Upper lobe of left lung (tissue), 6 donors: ENCODE measurements around the gene CD274. TPM values are rescaled to one million over a fixed set of nuclear protein-coding genes. Genes with fewer than 3 reads are reported as not detected.
"Not testable (repeated sequence)": the region's sequence is repeated elsewhere in the genome, so short reads cannot be mapped to it uniquely, and the experiment has no call there.

Experiments used
- ATAC-seq, 2 donors: fragments of 200-7000 bp; cut with Tn5 transposase; one replicate each; pipeline ENCODE4 v1.9.1; 2022; ENCODE audit warnings: mild to moderate bottlenecking in 2 of 2, moderate library complexity in 2 of 2; ENCODE audit not compliant: low FRiP score in 2 of 2
- DNase-seq, 2 donors: peaks; one replicate each; pipeline ENCODE4 v3.0.0-alpha.2; 2019 to 2020
- H3K27ac ChIP-seq, 4 donors: fragments of 200-600 bp; sonication (generic); one replicate each; pipeline ENCODE4 v1.5.1; 2016 to 2019
- H3K27me3 ChIP-seq, 4 donors: fragments of 200-600 bp; sonication (generic); one replicate each; pipeline ENCODE4 v1.5.1; 2017 to 2019
- H3K36me3 ChIP-seq, 4 donors: fragments of 200-600 bp; sonication (generic); one replicate each; pipeline ENCODE4 v1.5.1; 2016 to 2019
- H3K4me1 ChIP-seq, 4 donors: fragments of 200-600 bp; sonication (generic); one replicate each; pipeline ENCODE4 v1.5.1; 2018 to 2019
- H3K4me3 ChIP-seq, 4 donors: fragments of 200-600 bp; sonication (generic); one replicate each; pipeline ENCODE4 v1.5.1; 2017 to 2019; ENCODE audit warnings: mild to moderate bottlenecking in 2 of 4, moderate library complexity in 1 of 4
- H3K9me3 ChIP-seq, 4 donors: fragments of 200-600 bp; sonication (generic); one replicate each; pipeline ENCODE4 v1.5.1; 2018 to 2019
- EP300 ChIP-seq, 4 donors: sonication (generic); formaldehyde crosslinking; IDR thresholded peaks; one replicate each; pipeline ENCODE4 v1.5.1; 2017; ENCODE audit warnings: antibody characterized with exemption in 4 of 4, control low read depth in 2 of 4
- POLR2A ChIP-seq, 4 donors: fragments of 450-650 bp; IDR thresholded peaks; one replicate each; pipeline ENCODE4 v1.5.1; 2016 to 2017; ENCODE audit warnings: antibody characterized with exemption in 4 of 4, mild to moderate bottlenecking in 2 of 4
- POLR2AphosphoS5 ChIP-seq, 2 donors: sonication (generic); formaldehyde crosslinking; IDR thresholded peaks; one replicate each; pipeline ENCODE4 v1.5.1; 2017; ENCODE audit warnings: antibody characterized with exemption in 2 of 2
- WGBS, 2 donors: methylation state at CpG; one replicate each; pipeline ENCODE4 v1.1.5; 2017 to 2018; 5-methylcytosine and 5-hydroxymethylcytosine counted together
- total RNA-seq, 6 donors: library from RNA; depleted of rRNA in 4 of 6; stranded (reverse); fragments of >200 nt in 4 of 6; gene quantifications; one replicate each; pipeline versions ENCODE4 v1.1.0 to v1.2.1, GENCODE V29; 2016 to 2021
- TF ChIP-seq, protein P1 (sequence below), 6 experiments: fragments of 450-650 bp in 4 of 6; fragments of 200-600 bp in 2 of 6; sonication (generic) in 2 of 6; IDR thresholded peaks; one replicate each; pipeline ENCODE4 v1.5.1; 2016 to 2019; ENCODE audit warnings: antibody characterized with exemption in 6 of 6
- donor health status: DM: no; HTN: no; CAD: no; lungs with moderate emphysema.
- donor health status: DM: no; HTN: yes; CAD: no; lungs with severe emphysema.

Gene CD274
- total RNA-seq, 6 donors from 2014 or later: 11.6 to 20.8 (median 14.4) TPM

DNA sequence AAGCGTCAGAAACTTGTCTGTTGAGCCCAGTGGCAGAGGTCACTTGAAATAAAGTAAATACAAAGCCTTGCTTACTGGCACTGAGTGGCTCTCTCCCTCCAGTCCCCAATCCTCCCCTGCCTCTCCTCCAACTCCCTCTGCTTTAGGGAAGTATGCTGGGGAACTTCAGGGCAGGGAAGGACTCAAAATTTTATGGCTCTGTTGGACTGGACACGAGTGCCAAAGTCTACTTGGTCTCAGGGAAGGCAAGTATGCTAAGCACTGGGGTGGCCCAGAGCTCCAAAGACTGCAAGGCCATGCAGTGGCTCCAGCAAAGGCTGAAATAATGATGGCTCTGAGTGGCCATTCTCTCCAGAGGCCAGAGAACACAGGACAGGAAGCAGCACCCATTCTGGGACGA is 22.2 kb upstream of the CD274 start:
- TF ChIP-seq EP300 (IDR thresholded peaks at IDR 0.05) (no peak), POLR2AphosphoS5 (IDR thresholded peaks at IDR 0.05) (no peak), POLR2A (IDR thresholded peaks at IDR 0.05) (no peak)
- no peaks in the 10 kb centered on the region for H3K4me1 ChIP-seq
- ATAC-seq (no peak), DNase-seq (no peak)
- H3K27me3 ChIP-seq: no peaks in the 10 kb centered on the region
- H3K27ac ChIP-seq: no peak overlapping the region
- no peaks in the 10 kb centered on the region for H3K9me3 ChIP-seq
- peaks cover 0 to 15% (median 0%) of the 10 kb centered on the region in 4 donors for H3K36me3 ChIP-seq
- 65 to 74% methylated on average over 3 of the region's 3 CpGs for WGBS, 2 donors
- H3K4me3 ChIP-seq: no peak overlapping the region

DNA sequence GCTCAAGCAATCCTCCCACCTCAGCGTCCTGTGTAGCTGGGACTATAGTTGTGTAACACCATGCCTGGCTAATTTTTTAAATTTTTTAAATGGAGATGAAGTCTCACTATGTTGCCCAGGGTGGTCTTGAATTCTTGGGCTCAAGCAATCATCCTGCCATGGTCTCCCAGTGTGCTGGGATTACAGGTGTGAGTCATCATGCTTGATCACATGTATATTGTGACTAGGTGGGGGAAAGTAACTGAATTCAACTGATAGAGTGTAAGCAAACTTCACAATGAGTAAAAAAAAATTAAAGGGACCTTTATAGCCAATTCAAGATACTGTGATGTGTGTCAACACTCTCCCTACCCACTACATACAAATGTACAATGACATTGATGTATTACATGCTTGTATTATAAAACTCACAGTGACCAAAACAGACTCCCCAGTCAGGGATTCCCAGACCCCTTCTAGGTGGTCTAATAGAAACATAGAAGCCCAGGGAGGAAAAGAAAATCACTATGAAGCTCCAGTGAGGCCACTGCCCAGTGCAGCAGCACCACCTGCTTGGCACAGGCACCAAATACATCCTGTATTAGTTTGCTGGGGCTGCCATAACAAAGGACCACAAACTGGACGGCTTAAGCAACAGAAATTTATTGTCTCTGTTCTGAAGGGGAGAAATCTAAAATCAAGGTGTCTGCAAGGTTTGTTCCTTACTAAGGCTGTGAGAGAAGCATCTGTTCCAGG is 21.4 kb upstream of the CD274 start:
- DNase-seq (no peak), ATAC-seq (no peak)
- Histone ChIP-seq H3K27me3 (no peaks in the 10 kb centered on the region), H3K36me3 (peaks cover 0 to 15% (median 0%) of the 10 kb centered on the region in 4 donors), H3K4me3 (no peak overlapping the region), H3K9me3 (no peaks in the 10 kb centered on the region), H3K4me1 (no peaks in the 10 kb centered on the region), H3K27ac (no peak overlapping the region)
- 91 to 95% methylated on average over 2 of the region's 2 CpGs for WGBS, 2 donors
- TF ChIP-seq, protein P1, sequence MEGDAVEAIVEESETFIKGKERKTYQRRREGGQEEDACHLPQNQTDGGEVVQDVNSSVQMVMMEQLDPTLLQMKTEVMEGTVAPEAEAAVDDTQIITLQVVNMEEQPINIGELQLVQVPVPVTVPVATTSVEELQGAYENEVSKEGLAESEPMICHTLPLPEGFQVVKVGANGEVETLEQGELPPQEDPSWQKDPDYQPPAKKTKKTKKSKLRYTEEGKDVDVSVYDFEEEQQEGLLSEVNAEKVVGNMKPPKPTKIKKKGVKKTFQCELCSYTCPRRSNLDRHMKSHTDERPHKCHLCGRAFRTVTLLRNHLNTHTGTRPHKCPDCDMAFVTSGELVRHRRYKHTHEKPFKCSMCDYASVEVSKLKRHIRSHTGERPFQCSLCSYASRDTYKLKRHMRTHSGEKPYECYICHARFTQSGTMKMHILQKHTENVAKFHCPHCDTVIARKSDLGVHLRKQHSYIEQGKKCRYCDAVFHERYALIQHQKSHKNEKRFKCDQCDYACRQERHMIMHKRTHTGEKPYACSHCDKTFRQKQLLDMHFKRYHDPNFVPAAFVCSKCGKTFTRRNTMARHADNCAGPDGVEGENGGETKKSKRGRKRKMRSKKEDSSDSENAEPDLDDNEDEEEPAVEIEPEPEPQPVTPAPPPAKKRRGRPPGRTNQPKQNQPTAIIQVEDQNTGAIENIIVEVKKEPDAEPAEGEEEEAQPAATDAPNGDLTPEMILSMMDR (IDR thresholded peaks at IDR 0.05): no peak
- TF ChIP-seq EP300 (IDR thresholded peaks at IDR 0.05) (no peak), POLR2A (IDR thresholded peaks at IDR 0.05) (no peak), POLR2AphosphoS5 (IDR thresholded peaks at IDR 0.05) (no peak)

DNA sequence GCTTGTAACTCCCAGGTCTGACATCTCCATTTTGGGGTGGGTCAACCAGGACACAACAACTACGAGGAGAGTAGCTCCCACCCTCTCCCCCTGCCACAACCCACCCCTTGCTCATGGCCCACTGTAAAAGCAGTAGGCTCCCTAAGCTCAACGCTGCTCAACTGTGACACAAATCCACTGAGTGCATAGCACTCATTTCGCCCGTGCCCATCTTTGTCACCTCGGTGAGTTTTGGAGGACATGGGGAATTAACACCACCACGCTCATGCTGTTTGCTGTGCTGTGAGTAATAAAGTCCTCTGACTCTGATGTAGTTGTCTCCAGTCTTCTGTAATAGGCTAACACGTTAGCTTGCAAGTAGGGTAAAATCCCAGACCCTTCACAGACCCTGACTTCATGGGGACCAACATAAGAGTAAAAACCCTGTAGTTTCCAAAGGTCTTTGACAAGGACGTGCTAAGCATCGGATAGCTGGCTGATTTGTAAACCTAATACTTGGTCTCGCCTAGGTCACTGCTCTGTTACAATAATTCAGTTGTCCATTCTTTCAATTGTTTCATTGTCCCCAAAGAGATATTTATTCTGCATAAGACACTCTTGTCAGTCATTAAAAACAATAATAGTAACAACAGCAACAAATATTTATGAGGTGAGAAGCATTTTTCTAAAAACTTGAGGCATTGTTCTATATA is 20.3 kb upstream of the CD274 start:
- DNase-seq (no peak), ATAC-seq (no peak)
- WGBS, 2 donors: 92 to 97% methylated on average over 10 of the region's 10 CpGs
- H3K4me1 ChIP-seq: no peaks in the 10 kb centered on the region
- H3K27ac ChIP-seq: no peak overlapping the region
- no peaks in the 10 kb centered on the region for H3K27me3 ChIP-seq
- H3K9me3 ChIP-seq: no peaks in the 10 kb centered on the region
- TF ChIP-seq POLR2AphosphoS5 (IDR thresholded peaks at IDR 0.05) (no peak), POLR2A (IDR thresholded peaks at IDR 0.05) (no peak), EP300 (IDR thresholded peaks at IDR 0.05) (no peak)
- TF ChIP-seq, protein P1 (IDR thresholded peaks at IDR 0.05): no peak
- no peak overlapping the region for H3K4me3 ChIP-seq
- H3K36me3 ChIP-seq: peaks cover 0 to 19% (median 4%) of the 10 kb centered on the region in 4 donors

DNA sequence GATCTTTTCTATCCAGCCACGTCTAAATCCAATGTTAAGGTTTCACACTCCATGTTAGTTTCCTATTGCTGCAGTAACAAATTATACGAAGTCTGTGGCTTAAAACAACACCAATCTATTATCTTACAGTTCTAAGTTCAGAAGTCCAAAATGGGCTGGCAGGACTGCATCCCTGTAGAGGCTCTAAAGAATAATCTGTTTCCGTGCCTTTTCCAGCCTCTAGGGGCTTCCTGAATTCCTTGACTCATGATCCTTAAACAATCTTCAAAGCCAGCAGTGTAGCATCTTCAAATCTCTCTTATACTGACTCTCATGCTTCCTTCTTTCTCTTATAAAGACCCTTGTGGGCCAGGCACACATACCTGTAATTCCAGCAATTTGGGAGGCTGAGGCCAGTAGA is 19.4 kb upstream of the CD274 start:
- WGBS, 2 donors: 54 to 85% methylated on average over 3 of the region's 3 CpGs
- Histone ChIP-seq H3K36me3 (peaks cover 0 to 21% (median 4%) of the 10 kb centered on the region in 4 donors), H3K9me3 (no peaks in the 10 kb centered on the region), H3K4me3 (no peak overlapping the region), H3K4me1 (peaks cover 0 to under 1% (median under 1%) of the 10 kb centered on the region in 4 donors), H3K27me3 (no peaks in the 10 kb centered on the region), H3K27ac (no peak overlapping the region)
- no peak for TF ChIP-seq POLR2AphosphoS5 (IDR thresholded peaks at IDR 0.05)
- no peak for TF ChIP-seq EP300 (IDR thresholded peaks at IDR 0.05)
- no peak for TF ChIP-seq POLR2A (IDR thresholded peaks at IDR 0.05)
- TF ChIP-seq, protein P1 (IDR thresholded peaks at IDR 0.05): no peak
- DNase-seq (no peak), ATAC-seq (no peak)

DNA sequence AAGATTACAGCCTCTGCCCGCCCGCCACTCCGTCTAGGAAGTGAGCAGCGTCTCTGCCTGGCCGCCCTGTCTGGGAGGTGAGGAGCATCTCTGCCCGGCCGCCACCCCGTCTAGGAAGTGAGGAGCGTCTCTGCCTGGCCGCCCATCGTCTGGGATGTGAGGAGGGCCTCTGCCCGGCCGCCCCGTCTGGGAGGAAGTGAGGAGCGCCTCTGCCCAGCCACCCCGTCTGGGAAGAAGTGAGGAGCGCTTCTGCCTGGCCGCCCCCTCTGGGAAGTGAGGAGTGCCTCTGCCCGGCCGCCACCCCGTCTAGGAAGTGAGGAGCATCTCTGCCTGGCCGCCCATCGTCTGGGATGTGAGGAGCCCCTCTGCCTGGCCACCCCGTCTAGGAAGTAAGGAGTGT is 17.5 kb upstream of the CD274 start:
- not testable (repeated sequence) for H3K27ac ChIP-seq, H3K27me3 ChIP-seq, ATAC-seq, H3K4me3 ChIP-seq, H3K9me3 ChIP-seq
- peaks cover 0 to 21% (median 4%) of the 10 kb centered on the region in 4 donors for H3K36me3 ChIP-seq
- 92 to 95% methylated on average over 13 to 24 of the region's 24 CpGs for WGBS, 2 donors
- H3K4me1 ChIP-seq: peaks cover 0 to 15% (median 11%) of the 10 kb centered on the region in 4 donors
- peak in 1 of 2 donors; percentile 75 for DNase-seq

DNA sequence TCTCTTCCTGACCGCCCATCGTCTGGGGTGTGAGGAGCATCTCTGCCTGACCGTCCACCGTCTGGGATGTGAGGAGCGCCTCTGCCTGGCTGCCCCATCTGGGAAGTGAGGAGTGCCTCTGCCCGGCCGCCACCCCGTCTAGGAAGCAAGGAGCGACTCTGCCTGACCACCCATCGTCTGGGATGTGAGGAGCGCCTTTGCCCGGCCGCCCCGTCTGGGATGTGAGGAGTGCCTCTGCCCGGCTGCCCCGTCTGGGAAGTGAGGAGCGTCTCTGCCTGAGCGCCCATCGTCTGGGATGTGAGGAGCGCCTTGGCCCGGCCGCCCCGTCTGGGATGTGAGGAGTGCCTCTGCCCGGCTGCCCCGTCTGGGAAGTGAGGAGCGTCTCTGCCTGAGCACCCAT is 17.0 kb upstream of the CD274 start:
- ATAC-seq, H3K9me3 ChIP-seq, H3K27ac ChIP-seq, H3K4me3 ChIP-seq, H3K27me3 ChIP-seq: not testable (repeated sequence)
- WGBS, 2 donors: 86 to 95% methylated on average over 23 to 24 of the region's 26 CpGs
- Histone ChIP-seq H3K36me3 (peaks cover 0 to 21% (median 4%) of the 10 kb centered on the region in 4 donors), H3K4me1 (peaks cover 4 to 19% (median 14%) of the 10 kb centered on the region in 4 donors)
- DNase-seq: peak in 1 of 2 donors; percentile 78

DNA sequence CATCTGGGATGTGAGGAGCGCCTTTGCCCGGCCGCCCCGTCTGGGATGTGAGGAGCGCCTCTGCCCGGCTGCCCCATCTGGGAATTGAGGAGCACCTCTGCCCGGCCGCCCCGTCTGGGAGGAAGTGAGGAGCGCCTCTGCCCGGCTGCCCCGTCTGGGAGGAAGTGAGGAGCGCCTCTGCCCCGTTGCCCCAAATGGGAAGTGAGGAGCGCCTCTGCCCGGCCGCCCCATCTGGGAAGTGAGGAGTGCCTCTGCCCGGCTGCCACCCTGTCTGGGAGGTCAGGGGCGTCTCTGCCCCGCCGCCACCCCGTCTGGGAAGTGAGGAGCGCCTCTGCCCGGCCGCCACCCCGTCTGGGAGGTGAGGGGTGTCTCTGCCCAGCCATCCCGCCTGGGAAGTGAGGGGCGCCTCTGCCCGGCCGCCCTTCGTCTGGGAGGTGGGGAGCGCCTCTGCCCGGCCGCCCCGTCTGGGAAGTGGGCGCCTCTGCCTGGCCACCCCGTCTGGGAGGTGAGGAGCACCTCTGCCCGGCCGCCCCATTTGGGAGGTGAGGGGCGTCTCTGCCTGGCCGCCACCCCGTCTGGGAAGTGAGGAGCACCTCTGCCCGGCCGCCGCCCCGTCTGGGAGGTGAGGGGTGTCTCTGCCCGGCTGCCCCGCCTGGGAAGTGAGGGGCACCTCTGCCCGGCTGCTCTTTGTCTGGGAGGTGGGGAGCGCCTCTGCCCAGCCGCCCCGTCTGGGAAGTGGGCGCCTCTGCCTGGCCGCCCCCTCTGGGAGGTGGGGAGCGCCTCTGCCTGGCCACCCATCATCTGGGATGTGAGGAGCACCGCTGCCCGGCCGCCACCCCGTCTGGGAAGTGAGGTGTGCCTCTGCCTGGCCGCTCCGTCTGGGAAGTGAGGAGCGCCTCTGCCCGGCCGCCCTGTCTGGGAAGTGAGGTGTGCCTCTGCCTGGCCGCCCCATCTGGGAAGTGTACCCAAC is 16.2 kb upstream of the CD274 start:
- Histone ChIP-seq H3K4me1 (peaks cover 6 to 25% (median 18%) of the 10 kb centered on the region in 4 donors), H3K36me3 (peaks cover 0 to 21% (median 4%) of the 10 kb centered on the region in 4 donors)
- not testable (repeated sequence) for H3K27me3 ChIP-seq, H3K4me3 ChIP-seq, H3K9me3 ChIP-seq, H3K27ac ChIP-seq, ATAC-seq
- DNase-seq: peak in 1 of 2 donors; percentile 71
- 92 to 93% methylated on average over 9 to 63 of the region's 65 CpGs for WGBS, 2 donors
